Glutamatergic neuron (in vitro differentiated cells): ENCODE data around the gene SLC25A51. TPM values are rescaled to one million over a fixed set of nuclear protein-coding genes. Genes with fewer than 3 reads are reported as not detected.
"Not testable (repeated sequence)": the region's sequence is repeated elsewhere in the genome, so short reads cannot be mapped to it uniquely, and the experiment has no call there.

Source experiments
- DNase-seq: peaks from one replicate; pipeline ENCODE4 v3.0.0; 2022
- H3K27ac Mint-ChIP-seq: one replicate; pipeline ENCODE4 v1.8.0; 2020; ENCODE audit warnings: mild to moderate bottlenecking, mixed read lengths, inconsistent platforms; ENCODE audit not compliant: unreplicated experiment
- H3K27me3 Mint-ChIP-seq: one replicate; pipeline ENCODE4 v1.8.0; 2020; ENCODE audit warnings: mild to moderate bottlenecking, moderate library complexity, mixed read lengths, inconsistent platforms; ENCODE audit not compliant: unreplicated experiment
- H3K36me3 Mint-ChIP-seq: one replicate; pipeline ENCODE4 v1.8.0; 2020; ENCODE audit warnings: mild to moderate bottlenecking, mixed read lengths, inconsistent platforms; ENCODE audit not compliant: unreplicated experiment
- H3K4me1 Mint-ChIP-seq: one replicate; pipeline ENCODE4 v1.8.0; 2020; ENCODE audit warnings: mild to moderate bottlenecking, low read depth, mixed read lengths, inconsistent platforms; ENCODE audit not compliant: unreplicated experiment
- H3K4me3 Mint-ChIP-seq: one replicate; pipeline ENCODE4 v1.8.0; 2020; ENCODE audit warnings: mild to moderate bottlenecking, mixed read lengths, inconsistent platforms; ENCODE audit not compliant: unreplicated experiment
- H3K9me3 Mint-ChIP-seq: one replicate; pipeline ENCODE4 v1.8.0; 2020; ENCODE audit warnings: mild to moderate bottlenecking, moderate library complexity, mixed read lengths, inconsistent platforms; ENCODE audit not compliant: unreplicated experiment
- total RNA-seq: library from RNA; stranded (reverse); fragmentation: NEBNext Ultra II Directional; extraction: Animal tissue kit (Norgen Biotek cat#: 25700); gene quantifications from one replicate; pipeline ENCODE4 v1.2.1, GENCODE V29; 2021; ENCODE audit not compliant: unreplicated experiment
- TF ChIP-seq, protein P1 (sequence below): fragments of 200-600 bp; sonication (generic); IDR thresholded peaks from one replicate; pipeline ENCODE4 v1.5.0; 2021; ENCODE audit not compliant: partially characterized antibody, unreplicated experiment

Gene SLC25A51
- total RNA-seq, 1 donor from 2014 or later: 48.6 TPM

DNA sequence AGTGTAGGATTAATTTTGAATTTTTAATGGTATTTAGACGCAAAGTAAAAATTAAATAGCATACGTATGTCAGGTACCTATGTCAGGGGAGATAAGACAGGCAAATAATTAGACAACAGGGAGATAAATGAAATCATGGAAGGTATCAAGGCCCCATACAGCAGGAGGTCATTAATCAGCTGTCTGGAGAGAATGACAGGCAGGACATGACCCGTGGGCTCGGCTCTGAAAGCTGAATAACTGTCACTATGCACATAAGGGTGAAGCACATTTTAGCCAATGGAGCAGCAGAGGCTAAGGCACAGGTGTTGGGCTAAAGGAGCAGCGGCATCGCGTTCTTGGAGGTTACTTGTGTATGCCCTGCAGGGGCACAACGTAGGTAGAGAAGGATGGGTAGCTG lies 11.9 kb downstream of the SLC25A51 start:
- Mint-ChIP-seq H3K9me3 (peaks cover 3% of the 10 kb centered on the region), H3K36me3 (peaks cover 7% of the 10 kb centered on the region), H3K27me3 (no peaks in the 10 kb centered on the region), H3K27ac (peak overlapping the region; percentile 79), H3K4me1 (peaks cover 2% of the 10 kb centered on the region), H3K4me3 (no peak overlapping the region)
- no peak for DNase-seq
- TF ChIP-seq, protein P1, sequence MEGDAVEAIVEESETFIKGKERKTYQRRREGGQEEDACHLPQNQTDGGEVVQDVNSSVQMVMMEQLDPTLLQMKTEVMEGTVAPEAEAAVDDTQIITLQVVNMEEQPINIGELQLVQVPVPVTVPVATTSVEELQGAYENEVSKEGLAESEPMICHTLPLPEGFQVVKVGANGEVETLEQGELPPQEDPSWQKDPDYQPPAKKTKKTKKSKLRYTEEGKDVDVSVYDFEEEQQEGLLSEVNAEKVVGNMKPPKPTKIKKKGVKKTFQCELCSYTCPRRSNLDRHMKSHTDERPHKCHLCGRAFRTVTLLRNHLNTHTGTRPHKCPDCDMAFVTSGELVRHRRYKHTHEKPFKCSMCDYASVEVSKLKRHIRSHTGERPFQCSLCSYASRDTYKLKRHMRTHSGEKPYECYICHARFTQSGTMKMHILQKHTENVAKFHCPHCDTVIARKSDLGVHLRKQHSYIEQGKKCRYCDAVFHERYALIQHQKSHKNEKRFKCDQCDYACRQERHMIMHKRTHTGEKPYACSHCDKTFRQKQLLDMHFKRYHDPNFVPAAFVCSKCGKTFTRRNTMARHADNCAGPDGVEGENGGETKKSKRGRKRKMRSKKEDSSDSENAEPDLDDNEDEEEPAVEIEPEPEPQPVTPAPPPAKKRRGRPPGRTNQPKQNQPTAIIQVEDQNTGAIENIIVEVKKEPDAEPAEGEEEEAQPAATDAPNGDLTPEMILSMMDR: no peak

DNA sequence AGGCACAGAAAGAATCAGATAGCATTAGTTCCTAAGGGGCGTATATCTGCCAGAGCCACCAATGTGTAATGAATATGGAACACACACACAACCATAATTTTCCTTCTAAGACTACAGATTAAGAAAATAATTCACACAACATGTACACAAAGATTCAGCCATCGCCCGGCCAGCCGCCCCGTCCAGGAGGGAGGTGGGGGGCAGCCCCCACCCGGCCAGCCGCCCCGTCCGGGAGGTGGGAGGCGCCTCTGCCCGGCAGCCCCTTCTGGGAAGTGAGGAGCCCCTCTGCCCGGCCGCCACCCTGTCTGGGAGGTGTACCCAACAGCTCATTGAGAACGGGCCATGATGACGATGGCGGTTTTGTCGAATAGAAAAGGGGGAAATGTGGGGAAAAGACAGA lies 12.9 kb downstream of the SLC25A51 start:
- H3K36me3 Mint-ChIP-seq, H3K27me3 Mint-ChIP-seq, DNase-seq, H3K9me3 Mint-ChIP-seq, H3K4me1 Mint-ChIP-seq, H3K4me3 Mint-ChIP-seq: not testable (repeated sequence)
- peak overlapping the region; percentile 83 for H3K27ac Mint-ChIP-seq

DNA sequence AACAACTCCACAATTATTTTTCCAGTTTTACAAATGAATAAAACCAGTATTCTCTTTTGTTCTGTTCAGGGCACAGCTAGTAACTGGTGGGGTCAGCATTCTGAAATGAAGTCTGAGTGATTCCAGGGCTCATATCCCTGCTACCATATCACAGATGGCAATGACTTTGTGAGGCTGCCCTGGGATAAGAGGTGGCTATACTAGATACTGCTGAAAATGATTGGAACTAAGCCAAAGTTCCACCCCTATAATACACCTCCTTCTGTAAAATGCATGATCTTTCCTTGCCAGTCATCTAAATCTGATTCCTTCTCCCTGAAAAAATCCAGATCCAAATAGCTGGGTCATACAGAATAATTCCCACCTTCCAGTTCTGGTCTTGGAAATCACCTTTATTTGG lies 14.4 kb downstream of the SLC25A51 start:
- DNase-seq: no peak
- Mint-ChIP-seq H3K27me3 (no peaks in the 10 kb centered on the region), H3K27ac (no peak overlapping the region), H3K9me3 (peaks cover 3% of the 10 kb centered on the region), H3K4me3 (no peak overlapping the region), H3K36me3 (peaks cover 14% of the 10 kb centered on the region), H3K4me1 (peaks cover 5% of the 10 kb centered on the region)
- TF ChIP-seq, protein P1: no peak

DNA sequence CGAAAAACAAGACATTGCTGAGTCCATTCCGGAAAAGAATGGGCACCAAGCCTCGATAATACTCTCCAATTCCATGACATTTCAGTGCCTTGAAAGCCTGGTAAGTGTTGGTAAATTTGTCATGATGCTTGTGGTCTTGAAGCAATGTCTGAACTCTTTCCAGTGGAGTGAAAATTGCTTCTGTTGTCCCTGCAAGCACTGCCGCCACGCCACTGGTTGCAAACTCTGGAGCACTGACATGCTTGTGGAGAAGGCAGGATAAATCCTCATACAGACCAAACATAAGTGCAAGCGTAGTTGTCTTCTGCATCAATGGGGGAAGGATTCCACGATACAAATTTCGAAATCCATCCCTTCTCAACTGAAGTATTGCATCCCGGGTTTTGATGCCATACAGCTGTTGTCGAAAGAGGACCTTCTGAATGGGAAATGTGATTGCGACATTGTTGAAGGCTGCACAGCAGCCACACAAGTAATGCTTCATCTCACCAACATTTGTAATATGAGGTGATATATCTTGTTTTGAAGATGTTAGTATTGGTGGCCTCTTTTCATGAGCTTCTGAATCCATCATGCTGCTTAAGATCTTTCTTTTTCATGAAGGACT lies 15.8 kb downstream of the SLC25A51 start:
- H3K4me1 Mint-ChIP-seq, H3K27ac Mint-ChIP-seq, DNase-seq, H3K27me3 Mint-ChIP-seq, H3K9me3 Mint-ChIP-seq, H3K4me3 Mint-ChIP-seq: not testable (repeated sequence)
- peaks cover 14% of the 10 kb centered on the region for H3K36me3 Mint-ChIP-seq

DNA sequence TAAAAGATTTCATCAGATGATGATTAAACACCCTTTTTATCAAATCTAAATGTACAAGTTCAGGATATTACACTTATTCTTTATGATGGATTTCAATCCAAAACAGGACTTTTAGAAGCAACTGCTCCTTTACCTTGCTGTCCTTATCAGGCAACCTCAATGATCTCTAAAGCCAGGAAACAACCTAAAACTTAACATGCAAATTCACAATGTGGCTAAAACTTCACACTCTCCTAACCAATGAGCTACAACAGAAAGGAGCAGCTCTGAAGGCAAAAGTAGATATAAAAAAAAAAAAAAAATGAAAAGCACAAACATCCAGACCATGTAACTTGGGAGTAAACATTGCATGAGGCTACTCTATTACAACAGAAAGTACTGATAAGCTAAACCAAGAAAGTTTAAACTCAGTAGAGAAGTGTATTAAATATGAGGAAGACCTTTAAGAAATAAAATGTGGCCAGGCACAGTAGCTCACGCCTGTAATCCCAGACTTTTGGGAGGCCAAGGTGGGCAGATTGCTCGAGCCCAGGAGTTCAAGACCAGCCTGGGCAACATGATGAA lies 22.9 kb downstream of the SLC25A51 start:
- DNase-seq: no peak
- Mint-ChIP-seq H3K4me1 (peaks cover 2% of the 10 kb centered on the region), H3K27ac (no peak overlapping the region), H3K27me3 (no peaks in the 10 kb centered on the region), H3K9me3 (peaks cover 3% of the 10 kb centered on the region), H3K36me3 (peaks cover 23% of the 10 kb centered on the region), H3K4me3 (no peak overlapping the region)
- TF ChIP-seq, protein P1: no peak

DNA sequence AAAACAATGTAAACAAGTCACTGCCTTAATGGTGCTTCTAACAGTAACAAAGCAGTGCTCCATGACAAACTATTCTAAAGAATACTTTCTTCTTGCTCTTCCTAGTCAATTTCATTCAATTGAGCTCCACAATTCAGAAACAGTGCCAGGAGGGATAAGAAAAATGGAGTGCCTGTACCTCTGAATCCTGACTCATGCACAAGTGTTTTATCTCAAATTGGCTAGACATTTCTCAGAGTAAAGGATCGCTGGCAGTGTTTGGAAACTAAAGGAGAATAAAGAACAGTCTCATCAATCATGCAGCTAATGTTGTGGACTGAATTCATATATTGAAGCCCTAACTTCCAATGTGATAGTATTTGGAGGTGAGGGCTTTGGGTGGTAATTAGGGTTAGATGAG lies 27.6 kb downstream of the SLC25A51 start:
- Mint-ChIP-seq H3K4me3 (no peak overlapping the region), H3K9me3 (peaks cover 4% of the 10 kb centered on the region), H3K27me3 (no peaks in the 10 kb centered on the region), H3K27ac (no peak overlapping the region), H3K36me3 (peaks cover 18% of the 10 kb centered on the region), H3K4me1 (no peaks in the 10 kb centered on the region)
- DNase-seq: no peak
- TF ChIP-seq, protein P1: no peak
